Measurements from ENCODE around the gene COMMD2. TPM values are rescaled to one million over a fixed set of nuclear protein-coding genes. Genes with fewer than 3 reads are reported as not detected.

COMMD2 gene
- total and polyA plus RNA-seq, 10 of the 15 experiments (the other 5 are each of a cell fraction or from before 2014, with no cell fraction given) = 23.0 to 97.0 (median 50.9) TPM

GRCh38 chr3:149744151-149744550 lies 8.1 kb downstream of the COMMD2 start:
- POLR2A ChIA-PET = no interaction called here
- Histone ChIP-seq H4K20me1 (ENCODE audit: control insufficient read depth, insufficient read depth) (no peaks in the 10 kb centered on the region), H3K79me2 (ENCODE audit: control insufficient read depth, insufficient read depth, low read length) (no peaks in the 10 kb centered on the region), H3K36me3 (ENCODE audit: control insufficient read depth in 2 of 2, insufficient read depth in 2 of 2, low read length in 1 of 2) (peaks cover 0 to 16% of the 10 kb centered on the region in 2 experiments; a peak in 2 of 4 replicates), H3K4me2 (ENCODE audit: control insufficient read depth, insufficient read depth) (no peak overlapping the region), H3K9ac (ENCODE audit: control insufficient read depth, insufficient read depth, low read length) (no peak overlapping the region), H2AFZ (ENCODE audit: control insufficient read depth, low read depth, low read length) (no peak overlapping the region), H3K9me3 (replicated peaks; ENCODE audit: control insufficient read depth, insufficient read depth, low read length) (no peaks in the 10 kb centered on the region; the same call in 2 of the 3 replicates), H3K4me1 (ENCODE audit: control insufficient read depth, insufficient read depth, low read length) (no peaks in the 10 kb centered on the region), H3K4me3 (no peak overlapping the region), H3K27me3 (replicated peaks in 1 of 2; ENCODE audit: control insufficient read depth in 2 of 2, insufficient read depth in 2 of 2, low read length in 1 of 2) (no peaks in the 10 kb centered on the region), H3K27ac (ENCODE audit: control insufficient read depth, insufficient read depth) (no peak overlapping the region)
- SMC1A ChIA-PET (ENCODE audit: uncharacterized antibody, unreplicated experiment) = interaction anchor here (0.8 to 1.0 kb wide), 2 partner anchors 10 to 27 kb away, joined by 4 read pairs; no protein-coding TSS in a partner anchor
- DNase-seq (ENCODE audit: low read depth, low spot score) = no peak
- TF ChIP-seq ELK1 (IDR thresholded peaks at IDR 0.05; ENCODE audit: low read depth, low read length) (no peak), ESRRA (IDR thresholded peaks at IDR 0.05; ENCODE audit: low read length) (no peak), HDGF (IDR thresholded peaks at IDR 0.05) (no peak), YY1 (IDR thresholded peaks at IDR 0.05; ENCODE audit: low read depth, low read length) (no peak), ATF7 (IDR thresholded peaks at IDR 0.05; ENCODE audit: low read depth) (no peak), IRF3 (IDR thresholded peaks at IDR 0.05) (no peak), RELB (IDR thresholded peaks at IDR 0.05; ENCODE audit: low read depth) (no peak), USF1 (IDR thresholded peaks at IDR 0.05; ENCODE audit: borderline replicate concordance, extremely low read length, insufficient read depth, low read depth, low read length) (no peak)
- RAD21 ChIA-PET (ENCODE audit: unreplicated experiment) = no interaction called here
- no peak for ATAC-seq
- no TSS peak for BruUV-seq (replicated peaks)
- intact Hi-C loops (cut with micrococcal nuclease; ENCODE audit: unreplicated experiment) (no loop called here), in situ Hi-C loops (cut with MboI) (no loop called here)
- CTCF ChIA-PET = interaction anchor here (0.7 to 1.1 kb wide), 6 partner anchors 26 to 263 kb away, joined by 3 to 6 read pairs (median 3); no protein-coding TSS in a partner anchor
- FAIRE-seq = no peak
